Activated T-cell treated with anti-CD3 and anti-CD28 coated beads, Interleukin-2, amount 50 U/mL, for 24 hours (primary cell): Measurements from ENCODE around the gene EIF3D.
A peak's percentile ranks its signal among the peaks of the same experiment; 100 is the strongest.

Experiments used
- DNase-seq: peaks from one replicate; pipeline ENCODE4 v3.0.0-alpha.2; 2020
- H3K27ac Mint-ChIP-seq: 2 replicates; pipeline ENCODE4 v1.8.0; 2020; ENCODE audit warnings: mild to moderate bottlenecking, mixed read lengths
- H3K27me3 Mint-ChIP-seq: 2 replicates; pipeline ENCODE4 v1.8.0; 2020; ENCODE audit warnings: mixed read lengths
- H3K36me3 Mint-ChIP-seq: 2 replicates; pipeline ENCODE4 v1.8.0; 2020; ENCODE audit warnings: low read depth, mixed read lengths
- H3K4me1 Mint-ChIP-seq: 2 replicates; pipeline ENCODE4 v1.8.0; 2020; ENCODE audit warnings: low read depth, mixed read lengths
- H3K4me3 Mint-ChIP-seq: 2 replicates; pipeline ENCODE4 v1.8.0; 2020; ENCODE audit warnings: mild to moderate bottlenecking, moderate library complexity, mixed read lengths
- H3K9me3 Mint-ChIP-seq: 2 replicates; pipeline ENCODE4 v1.8.0; 2020; ENCODE audit warnings: mixed read lengths

The EIF3D gene

GRCh38 chr22:36563001-36563400 is 34.0 kb upstream of the EIF3D start:
- Mint-ChIP-seq H3K4me3 (no peak overlapping the region), H3K36me3 (no peaks in the 10 kb centered on the region), H3K27me3 (peaks cover 46% of the 10 kb centered on the region), H3K4me1 (no peaks in the 10 kb centered on the region), H3K27ac (no peak overlapping the region), H3K9me3 (no peaks in the 10 kb centered on the region)
- DNase-seq = no peak

GRCh38 chr22:36562261-36562835 is 33.4 kb upstream of the EIF3D start:
- Mint-ChIP-seq H3K36me3 (no peaks in the 10 kb centered on the region), H3K27ac (no peak overlapping the region), H3K4me3 (no peak overlapping the region), H3K27me3 (peaks cover 45% of the 10 kb centered on the region), H3K4me1 (no peaks in the 10 kb centered on the region), H3K9me3 (no peaks in the 10 kb centered on the region)
- no peak for DNase-seq

- Mint-ChIP-seq H3K27me3 (peaks cover 42% of the 10 kb centered on the region), H3K4me1 (no peaks in the 10 kb centered on the region), H3K9me3 (no peaks in the 10 kb centered on the region), H3K36me3 (no peaks in the 10 kb centered on the region), H3K27ac (no peak overlapping the region), H3K4me3 (no peak overlapping the region)
- no peak for DNase-seq
These were observed 32.4 kb upstream of the EIF3D start for GRCh38 chr22:36561291-36561811.

GRCh38 chr22:36560001-36560400 is 31.0 kb upstream of the EIF3D start:
- Mint-ChIP-seq H3K27me3 (peaks cover 37% of the 10 kb centered on the region), H3K9me3 (no peaks in the 10 kb centered on the region), H3K4me1 (no peaks in the 10 kb centered on the region), H3K4me3 (no peak overlapping the region), H3K27ac (no peak overlapping the region), H3K36me3 (no peaks in the 10 kb centered on the region)
- no peak for DNase-seq

GRCh38 chr22:36554098-36554497 is 25.1 kb upstream of the EIF3D start:
- Mint-ChIP-seq H3K27ac (no peak overlapping the region), H3K4me1 (peaks cover 1% of the 10 kb centered on the region), H3K4me3 (no peak overlapping the region), H3K36me3 (no peaks in the 10 kb centered on the region), H3K27me3 (peaks cover 26% of the 10 kb centered on the region), H3K9me3 (no peaks in the 10 kb centered on the region)
- DNase-seq = no peak

- H3K36me3 Mint-ChIP-seq = no peaks in the 10 kb centered on the region
- H3K4me1 Mint-ChIP-seq = peaks cover 2% of the 10 kb centered on the region
- peaks cover 30% of the 10 kb centered on the region for H3K27me3 Mint-ChIP-seq
- no peak overlapping the region for H3K27ac Mint-ChIP-seq
- H3K9me3 Mint-ChIP-seq = no peaks in the 10 kb centered on the region
- H3K4me3 Mint-ChIP-seq = no peak overlapping the region
- DNase-seq = no peak
These were observed 23.3 kb upstream of the EIF3D start for GRCh38 chr22:36552289-36552688.

- DNase-seq = no peak
- H3K27me3 Mint-ChIP-seq = peaks cover 34% of the 10 kb centered on the region
- H3K9me3 Mint-ChIP-seq = no peaks in the 10 kb centered on the region
- no peaks in the 10 kb centered on the region for H3K36me3 Mint-ChIP-seq
- peaks cover 6% of the 10 kb centered on the region for H3K4me1 Mint-ChIP-seq
- H3K4me3 Mint-ChIP-seq = no peak overlapping the region
- no peak overlapping the region for H3K27ac Mint-ChIP-seq
These were observed 21.9 kb upstream of the EIF3D start for GRCh38 chr22:36550701-36551495.

GRCh38 chr22:36549033-36549432 is 20.1 kb upstream of the EIF3D start:
- H3K27ac Mint-ChIP-seq = no peak overlapping the region
- peaks cover 13% of the 10 kb centered on the region for H3K4me1 Mint-ChIP-seq
- no peaks in the 10 kb centered on the region for H3K9me3 Mint-ChIP-seq
- no peaks in the 10 kb centered on the region for H3K36me3 Mint-ChIP-seq
- peaks cover 37% of the 10 kb centered on the region for H3K27me3 Mint-ChIP-seq
- H3K4me3 Mint-ChIP-seq = no peak overlapping the region
- DNase-seq = no peak

GRCh38 chr22:36548606-36549005 is 19.6 kb upstream of the EIF3D start:
- peaks cover 37% of the 10 kb centered on the region for H3K27me3 Mint-ChIP-seq

GRCh38 chr22:36546932-36547331 is 18.0 kb upstream of the EIF3D start:
- Mint-ChIP-seq H3K27me3 (peaks cover 37% of the 10 kb centered on the region), H3K4me3 (no peak overlapping the region), H3K27ac (no peak overlapping the region), H3K36me3 (no peaks in the 10 kb centered on the region), H3K9me3 (no peaks in the 10 kb centered on the region), H3K4me1 (peaks cover 18% of the 10 kb centered on the region)
- no peak for DNase-seq

More at GRCh38 chr22:36548606-36549005, 19.6 kb upstream of the EIF3D start:
- H3K9me3 Mint-ChIP-seq = no peaks in the 10 kb centered on the region
- no peaks in the 10 kb centered on the region for H3K36me3 Mint-ChIP-seq
- peaks cover 13% of the 10 kb centered on the region for H3K4me1 Mint-ChIP-seq
- H3K4me3 Mint-ChIP-seq = no peak overlapping the region
- no peak overlapping the region for H3K27ac Mint-ChIP-seq
- DNase-seq = no peak

GRCh38 chr22:36546092-36546804 is 17.3 kb upstream of the EIF3D start:
- Mint-ChIP-seq H3K9me3 (no peaks in the 10 kb centered on the region), H3K4me3 (no peak overlapping the region), H3K36me3 (no peaks in the 10 kb centered on the region), H3K4me1 (peaks cover 23% of the 10 kb centered on the region), H3K27ac (no peak overlapping the region), H3K27me3 (peaks cover 31% of the 10 kb centered on the region)
- peak; percentile 38 for DNase-seq

GRCh38 chr22:36544107-36544620 is 15.2 kb upstream of the EIF3D start:
- Mint-ChIP-seq H3K27me3 (peaks cover 21% of the 10 kb centered on the region), H3K36me3 (no peaks in the 10 kb centered on the region), H3K4me1 (peaks cover 26% of the 10 kb centered on the region), H3K4me3 (no peak overlapping the region), H3K27ac (no peak overlapping the region), H3K9me3 (no peaks in the 10 kb centered on the region)
- no peak for DNase-seq

- Mint-ChIP-seq H3K27me3 (peaks cover 13% of the 10 kb centered on the region), H3K9me3 (no peaks in the 10 kb centered on the region), H3K4me3 (peak overlapping the region; percentile 46), H3K36me3 (no peaks in the 10 kb centered on the region), H3K4me1 (peaks cover 25% of the 10 kb centered on the region), H3K27ac (peak overlapping the region; percentile 90)
- peak; percentile 63 for DNase-seq
These were observed 13.0 kb upstream of the EIF3D start for GRCh38 chr22:36541831-36542411.

GRCh38 chr22:36540867-36541642 is 12.1 kb upstream of the EIF3D start:
- H3K36me3 Mint-ChIP-seq = no peaks in the 10 kb centered on the region
- H3K27ac Mint-ChIP-seq = peak overlapping the region; percentile 22
- H3K4me1 Mint-ChIP-seq = peaks cover 21% of the 10 kb centered on the region
- DNase-seq = no peak
- H3K9me3 Mint-ChIP-seq = no peaks in the 10 kb centered on the region
- H3K4me3 Mint-ChIP-seq = no peak overlapping the region
- H3K27me3 Mint-ChIP-seq = peaks cover 7% of the 10 kb centered on the region
